Measurements from ENCODE around the gene ELP1. TPM values are rescaled to one million over a fixed set of nuclear protein-coding genes. Genes with fewer than 3 reads are reported as not detected.
"Not testable (repeated sequence)": the region's sequence is repeated elsewhere in the genome, so short reads cannot be mapped to it uniquely, and the experiment has no call there.

ELP1 gene
- total and polyA plus RNA-seq, 2 of the 4 experiments (the other 2 are of a cell fraction) = 20.0 to 43.2 TPM

DNA sequence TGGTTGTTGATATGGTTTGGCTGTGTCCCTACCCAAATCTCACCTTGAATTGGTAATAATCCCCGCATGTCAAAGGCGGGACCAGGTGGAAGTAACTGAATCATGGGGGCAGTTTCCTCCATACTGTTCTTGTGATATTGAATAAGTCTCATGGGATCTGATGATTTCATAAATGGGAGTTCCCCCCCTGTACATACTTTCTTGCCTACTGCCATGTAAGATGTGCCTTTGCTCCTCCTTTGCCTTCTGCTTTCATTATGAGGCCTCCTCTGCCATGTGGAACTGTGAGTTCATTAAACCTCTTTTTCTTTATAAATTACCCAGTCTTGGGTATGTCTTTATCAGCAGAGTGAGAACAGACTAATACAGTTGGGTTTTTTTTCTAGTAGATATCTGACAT lies 37.5 kb upstream of the ELP1 start:
- peaks cover 10% of the 10 kb centered on the region for H3K36me3 ChIP-seq (ENCODE audit: control insufficient read depth, insufficient read depth, low read length)
- not testable (repeated sequence) for H2BK20ac ChIP-seq (ENCODE audit: low read depth, low read length)

More for the DNA sequence above, 37.5 kb upstream of the ELP1 start:
- H3K79me1 ChIP-seq (ENCODE audit: low read depth in 1 of 2, low read length in 2 of 2); H3K4me3 ChIP-seq (ENCODE audit: insufficient read depth, low read depth, low read length); H4K91ac ChIP-seq (ENCODE audit: insufficient read depth, low read depth, low read length); H3K9me1 ChIP-seq (ENCODE audit: insufficient read depth, low read length); H3K9me3 ChIP-seq (ENCODE audit: control insufficient read depth, insufficient read depth, low read length); in situ Hi-C loops (cut with MboI; ENCODE audit: low sequenced_read_pairs); CTCF ChIA-PET; H4K20me1 ChIP-seq (ENCODE audit: insufficient read depth, low read length); BruUV-seq (replicated peaks); H2BK120ac ChIP-seq (ENCODE audit: low read depth, low read length); H3K27me3 ChIP-seq (ENCODE audit: control insufficient read depth, insufficient read depth, low read length); H3K14ac ChIP-seq (replicated peaks; ENCODE audit: low read depth, low read length); ATAC-seq (ENCODE audit: low read depth); H3K23ac ChIP-seq (ENCODE audit: low read depth, low read length); H3K4me2 ChIP-seq (ENCODE audit: low read depth, low read length); H2AK5ac ChIP-seq (ENCODE audit: low read depth, low read length); H3K9ac ChIP-seq (ENCODE audit: low read depth, low read length); H3K4ac ChIP-seq (ENCODE audit: low read depth, low read length); H2BK5ac ChIP-seq (ENCODE audit: low read depth, low read length, poor library complexity, severe bottlenecking); H3K56ac ChIP-seq (ENCODE audit: extremely low read depth, insufficient read depth, low read length); H3K18ac ChIP-seq (ENCODE audit: low read depth, low read length); H2BK15ac ChIP-seq (ENCODE audit: low read depth, low read length); H4K5ac ChIP-seq (ENCODE audit: low read depth, low read length); H4K8ac ChIP-seq (ENCODE audit: low read depth in 2 of 2, low read length in 2 of 2); H3K4me1 ChIP-seq (ENCODE audit: control insufficient read depth, insufficient read depth, low read length); POLR2A ChIA-PET (ENCODE audit: unreplicated experiment); H3K27ac ChIP-seq (ENCODE audit: insufficient read depth, low read length); intact Hi-C loops (cut with micrococcal nuclease); H2AK9ac ChIP-seq (replicated peaks; ENCODE audit: low read depth, low read length, poor library complexity); dilution Hi-C loops (cut with HindIII; ENCODE audit: low sequenced_read_pairs, unreplicated experiment); H2AFZ ChIP-seq (replicated peaks; ENCODE audit: low read length, poor library complexity); DNase-seq: not testable (repeated sequence)
- WGBS, 2 experiments (ENCODE audit: extremely low coverage in 2 of 2, insufficient read length in 1 of 2) = no CpG with 5 or more reads among the region's 2 CpGs
